Motor neuron (in vitro differentiated cells): ENCODE results near the gene WTAP. TPM values are rescaled to one million over a fixed set of nuclear protein-coding genes. Genes with fewer than 3 reads are reported as not detected.
"Not testable (repeated sequence)": the region's sequence is repeated elsewhere in the genome, so short reads cannot be mapped to it uniquely, and the experiment has no call there.

Experiments
- ATAC-seq, 8 experiments: fragments of 200-7000 bp; cut with Tn5 transposase; replicated peaks in 6 of 8; 2 replicates each; pipeline ENCODE4 v1.8.0; 2021; ENCODE audit warnings: mild to moderate bottlenecking in 8 of 8, moderate library complexity in 8 of 8
- H3K27ac ChIP-seq, 2 donors: fragments of 250-450 bp; sonication (Bioruptor Pico); 2 replicates each; pipeline ENCODE4 v1.9.0; 2021; ENCODE audit warnings: antibody characterized with exemption in 2 of 2, mild to moderate bottlenecking in 2 of 2, moderate library complexity in 1 of 2
- H3K4me1 ChIP-seq, 2 donors: fragments of 250-450 bp; sonication (Bioruptor Pico); replicated peaks in 1 of 2; 2 replicates each; pipeline ENCODE4 v1.6.1; 2021; ENCODE audit warnings: antibody characterized with exemption in 2 of 2, mild to moderate bottlenecking in 2 of 2, moderate library complexity in 1 of 2
- H3K4me3 ChIP-seq, 5 donors: fragments of 250-450 bp; sonication (Bioruptor Pico); 2 replicates each; pipeline ENCODE4 v1.9.0; 2021; ENCODE audit warnings: antibody characterized with exemption in 5 of 5, mild to moderate bottlenecking in 5 of 5, moderate library complexity in 4 of 5
- WGBS, 10 experiments: fragments of 450-650 bp; shearing (Covaris generic); methylation state at CpG; one replicate each; pipeline ENCODE4 v1.0.0; 2022; 5-methylcytosine and 5-hydroxymethylcytosine counted together
- in situ Hi-C, 9 experiments: fragments of 400-800 bp; cut with MboI; loops; one replicate each; pipeline ENCODE4 v1.15.0; 2021; ENCODE audit warnings: low sequenced_read_pairs in 9 of 9, low pct_unique_long_range_greater_than_20kb in 2 of 9; ENCODE audit not compliant: unreplicated experiment in 9 of 9
- total RNA-seq, 8 experiments: library from RNA; unstranded; fragments of 300-600 nt; gene quantifications; 2 replicates each; pipeline versions ENCODE4 v1.2.3 to v1.2.4, GENCODE V29; 2022

The WTAP gene
- total RNA-seq, 8 experiments from 2014 or later = 73.8 to 139 (median 87.2) TPM

- in situ Hi-C loops, ATAC-seq, H3K27ac ChIP-seq, H3K4me3 ChIP-seq, H3K4me1 ChIP-seq: not testable (repeated sequence)
- 80 to 100% (median 80%) methylated on average over 1 to 2 of the region's 4 CpGs; no CpG with 5 or more reads in 7 of the 10 experiments for WGBS, 10 experiments
Measured at GRCh38 chr6:159710603-159711002, 16.7 kb upstream of the WTAP start.

- WGBS, 10 experiments = 60 to 100% methylated on average over 1 of the region's 3 CpGs; no CpG with 5 or more reads in 8 of the 10 experiments
- H3K27ac ChIP-seq, H3K4me3 ChIP-seq, H3K4me1 ChIP-seq, in situ Hi-C loops, ATAC-seq: not testable (repeated sequence)
Measured at GRCh38 chr6:159712389-159712788, 14.9 kb upstream of the WTAP start.

- Histone ChIP-seq H3K27ac (no peak overlapping the region), H3K4me1 (peaks cover 0 to 2% of the 10 kb centered on the region in 2 donors), H3K4me3 (no peak overlapping the region)
- 73 to 100% (median 97%) methylated on average over 2 to 6 of the region's 7 CpGs; no CpG with 5 or more reads in 2 of the 10 experiments for WGBS, 10 experiments
- in situ Hi-C loops = no loop called here
- no peak for ATAC-seq
Measured at GRCh38 chr6:159713984-159714383, 13.3 kb upstream of the WTAP start.

GRCh38 chr6:159714404-159714803, 12.9 kb upstream of the WTAP start:
- in situ Hi-C loops = no loop called here
- ATAC-seq = no peak
- Histone ChIP-seq H3K27ac (no peak overlapping the region), H3K4me3 (no peak overlapping the region), H3K4me1 (peaks cover 0 to 2% of the 10 kb centered on the region in 2 donors)
- 95 to 100% (median 97%) methylated on average over 4 to 5 of the region's 5 CpGs; no CpG with 5 or more reads in 6 of the 10 experiments for WGBS, 10 experiments

GRCh38 chr6:159715166-159715565, 12.1 kb upstream of the WTAP start:
- no peak overlapping the region for H3K27ac ChIP-seq
- H3K4me1 ChIP-seq = peaks cover 0 to 2% of the 10 kb centered on the region in 2 donors
- in situ Hi-C loops = no loop called here
- no peak for ATAC-seq
- H3K4me3 ChIP-seq = no peak overlapping the region
- 60 to 100% (median 84%) methylated on average over 1 to 3 of the region's 3 CpGs; no CpG with 5 or more reads in 3 of the 10 experiments for WGBS, 10 experiments

GRCh38 chr6:159715605-159716004, 11.7 kb upstream of the WTAP start:
- no peak overlapping the region for H3K4me3 ChIP-seq
- H3K4me1 ChIP-seq = peaks cover 0 to 2% of the 10 kb centered on the region in 2 donors
- no peak for ATAC-seq
- 80 to 100% (median 95%) methylated on average over 1 to 3 of the region's 3 CpGs; no CpG with 5 or more reads in 2 of the 10 experiments for WGBS, 10 experiments
- H3K27ac ChIP-seq = no peak overlapping the region
- in situ Hi-C loops = no loop called here

- H3K4me3 ChIP-seq = no peak overlapping the region
- 0 to 100% (median 60%) methylated on average over 1 to 4 of the region's 5 CpGs; no CpG with 5 or more reads in 1 of the 10 experiments for WGBS, 10 experiments
- H3K27ac ChIP-seq = no peak overlapping the region
- peak; percentile 55 to 90 (median 67) for ATAC-seq
- in situ Hi-C loops = no loop called here
- peaks cover 0 to 2% of the 10 kb centered on the region in 2 donors for H3K4me1 ChIP-seq
Measured at GRCh38 chr6:159716247-159717096, 10.8 kb upstream of the WTAP start.

GRCh38 chr6:159718634-159719033, 8.7 kb upstream of the WTAP start:
- H3K4me1 ChIP-seq = peaks cover 0 to 2% of the 10 kb centered on the region in 2 donors
- WGBS, 10 experiments = 67 to 100% (median 93%) methylated on average over 1 to 3 of the region's 3 CpGs; no CpG with 5 or more reads in 3 of the 10 experiments
- no peak overlapping the region for H3K4me3 ChIP-seq
- no peak overlapping the region for H3K27ac ChIP-seq
- no peak for ATAC-seq
- in situ Hi-C loops = no loop called here

GRCh38 chr6:159719287-159719686, 8.0 kb upstream of the WTAP start:
- ATAC-seq = no peak
- in situ Hi-C loops = no loop called here
- Histone ChIP-seq H3K27ac (no peak overlapping the region), H3K4me1 (peaks cover 0 to 2% of the 10 kb centered on the region in 2 donors), H3K4me3 (no peak overlapping the region)
- 80 to 100% (median 97%) methylated on average over 1 to 6 of the region's 7 CpGs; no CpG with 5 or more reads in 5 of the 10 experiments for WGBS, 10 experiments

- 49 to 100% (median 93%) methylated on average over 1 to 7 of the region's 7 CpGs; no CpG with 5 or more reads in 1 of the 10 experiments for WGBS, 10 experiments
- peak in 1 of 8 experiments; percentile 16 for ATAC-seq
- Histone ChIP-seq H3K4me1 (peaks cover 0 to 6% of the 10 kb centered on the region in 2 donors), H3K27ac (no peak overlapping the region), H3K4me3 (no peak overlapping the region)
- in situ Hi-C loops = no loop called here
Measured at GRCh38 chr6:159720708-159721107, 6.6 kb upstream of the WTAP start.

GRCh38 chr6:159721981-159722380, 5.3 kb upstream of the WTAP start:
- in situ Hi-C loops, H3K27ac ChIP-seq, H3K4me3 ChIP-seq: not testable (repeated sequence)

GRCh38 chr6:159722655-159723054, 4.7 kb upstream of the WTAP start:
- Histone ChIP-seq H3K27ac (no peak overlapping the region), H3K4me1 (peaks cover 0 to 7% of the 10 kb centered on the region in 2 donors), H3K4me3 (no peak overlapping the region)
- no peak for ATAC-seq
- in situ Hi-C loops = no loop called here

More at GRCh38 chr6:159721981-159722380, 5.3 kb upstream of the WTAP start:
- WGBS, 10 experiments = 80 to 100% (median 93%) methylated on average over 1 to 3 of the region's 3 CpGs; no CpG with 5 or more reads in 1 of the 10 experiments
- not testable (repeated sequence) for H3K4me1 ChIP-seq, ATAC-seq

- Histone ChIP-seq H3K4me3 (no peak overlapping the region), H3K4me1 (peaks cover 0 to 7% of the 10 kb centered on the region in 2 donors), H3K27ac (no peak overlapping the region)
- WGBS, 10 experiments = 90 to 100% (median 100%) methylated on average over 1 to 2 of the region's 2 CpGs; no CpG with 5 or more reads in 3 of the 10 experiments
- in situ Hi-C loops = no loop called here
- no peak for ATAC-seq
Measured at GRCh38 chr6:159723259-159723658, 4.0 kb upstream of the WTAP start.
